Ovary (tissue), 3 donors: ENCODE results near the gene MAPK1.

Experiments
- CTCF ChIP-seq, 3 donors: fragments of 450-650 bp in 2 of 3; fragments of 200-600 bp in 1 of 3; IDR thresholded peaks; one replicate each; pipeline versions ENCODE4 v1.5.1 to v1.8.0; 2016 to 2022; ENCODE audit warnings: antibody characterized with exemption in 3 of 3, mild to moderate bottlenecking in 1 of 3
- POLR2A ChIP-seq: fragments of 450-650 bp; IDR thresholded peaks from one replicate; pipeline ENCODE4 v1.6.1; 2017; ENCODE audit warnings: antibody characterized with exemption, mild to moderate bottlenecking, moderate library complexity
- donor health status: DM: no; HTN: no; CAD: no.

- TF ChIP-seq CTCF (IDR thresholded peaks at IDR 0.05) (no peak), POLR2A (no peak)
These were observed 152.7 kb downstream of the MAPK1 start for GRCh38 chr22:21714786-21715185.
